GM12864 (cell line): ENCODE data around the gene YPEL3.
A peak's percentile ranks its signal among the peaks of the same experiment; 100 is the strongest.

Experiments used
- DNase-seq: peaks from one replicate; pipeline ENCODE4 v3.0.0-alpha.2; 2011; ENCODE audit warnings: low read depth
- H3K4me3 ChIP-seq: 2 replicates; pipeline ENCODE4 v1.5.1; 2011; ENCODE audit warnings: mild to moderate bottlenecking, low read depth, low read length, control low read depth
- CTCF ChIP-seq: IDR thresholded peaks from 2 replicates; pipeline ENCODE4 v1.5.1; 2011; ENCODE audit warnings: low read depth, mild to moderate bottlenecking, moderate library complexity, low read length, control low read depth, inconsistent platforms; ENCODE audit errors: missing control alignments

Gene YPEL3

GRCh38 chr16:30112197-30113030, 16.4 kb upstream of the YPEL3 start:
- no peak overlapping the region for H3K4me3 ChIP-seq
- peak; percentile 97 for TF ChIP-seq CTCF
- DNase-seq, result peak; percentile 48

DNA sequence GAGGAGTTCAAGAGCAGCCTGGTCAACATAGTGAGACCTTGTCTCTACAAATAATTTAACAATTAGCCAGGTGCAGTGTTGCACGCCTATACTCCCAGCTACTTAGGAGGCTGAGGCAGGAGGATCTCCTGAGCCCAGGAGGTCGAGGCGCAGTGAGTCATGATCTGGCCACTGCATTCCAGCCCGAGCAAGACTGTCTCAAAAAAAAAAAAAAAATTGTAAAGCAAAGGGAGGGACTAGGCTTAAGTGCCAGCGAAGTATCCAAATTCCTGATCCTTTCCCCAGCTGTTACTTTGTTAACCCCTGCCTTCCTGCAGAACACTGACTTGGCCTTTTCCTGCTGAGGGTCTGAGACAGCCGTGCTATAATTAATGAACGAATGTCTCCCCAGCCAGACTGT, 14.6 kb upstream of the YPEL3 start:
- H3K4me3 ChIP-seq, result no peak overlapping the region
- no peak for TF ChIP-seq CTCF
- no peak for DNase-seq

- DNase-seq, result no peak
Measured at GRCh38 chr16:30108059-30108850, 12.2 kb upstream of the YPEL3 start.

DNA sequence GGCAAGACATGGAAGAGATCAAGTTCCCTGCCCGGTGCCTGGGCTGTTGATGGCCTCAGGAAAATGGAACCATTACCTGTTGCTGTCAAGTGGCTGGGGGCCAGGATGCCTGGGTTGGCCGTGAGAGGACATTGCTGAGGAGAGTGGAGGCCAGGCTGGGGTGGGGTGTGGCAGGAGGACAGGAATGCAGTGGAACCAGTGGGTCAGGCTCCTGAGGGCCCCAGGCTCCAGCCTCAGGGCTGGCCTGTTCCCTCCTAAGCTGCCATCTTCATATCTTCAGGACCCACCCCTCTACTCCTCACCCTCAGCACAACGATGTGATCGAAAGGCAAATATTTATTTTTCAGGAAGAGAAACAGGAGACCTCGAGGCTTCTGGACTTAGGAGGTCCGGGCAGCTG, 8.5 kb upstream of the YPEL3 start:
- H3K4me3 ChIP-seq, result no peak overlapping the region
- no peak for TF ChIP-seq CTCF
- DNase-seq, result no peak

More at GRCh38 chr16:30108059-30108850, 12.2 kb upstream of the YPEL3 start:
- no peak for TF ChIP-seq CTCF
- no peak overlapping the region for H3K4me3 ChIP-seq

GRCh38 chr16:30104090-30104489, 8.1 kb upstream of the YPEL3 start:
- H3K4me3 ChIP-seq, result no peak overlapping the region
- no peak for TF ChIP-seq CTCF
- DNase-seq, result no peak

- TF ChIP-seq CTCF, result no peak
- H3K4me3 ChIP-seq, result no peak overlapping the region; the same call in 1 of the 2 replicates
- DNase-seq, result no peak
Measured at GRCh38 chr16:30096862-30097563, 1.0 kb upstream of the YPEL3 start.
